GM21529 (cell line): ENCODE measurements around the gene REG4.

Source experiments
- ATAC-seq: cut with Tn5 transposase; IDR thresholded peaks from one replicate; pipeline ENCODE4 v1.9.1; 2021; ENCODE audit not compliant: unreplicated experiment

REG4 gene

GRCh38 chr1:119781434-119782210, 29.6 kb downstream of the REG4 start:
- ATAC-seq, result no peak

- no peak for ATAC-seq
These were observed 31.3 kb downstream of the REG4 start for GRCh38 chr1:119779869-119780356.

- no peak for ATAC-seq
These were observed 32.2 kb downstream of the REG4 start for GRCh38 chr1:119778886-119779560.

- no peak for ATAC-seq
These were observed 32.9 kb downstream of the REG4 start for GRCh38 chr1:119778359-119778758.

- no peak for ATAC-seq
These were observed 36.3 kb downstream of the REG4 start for GRCh38 chr1:119774746-119775490.

- ATAC-seq, result no peak
These were observed 37.5 kb downstream of the REG4 start for GRCh38 chr1:119773711-119774241.

GRCh38 chr1:119772298-119772697, 39.0 kb downstream of the REG4 start:
- no peak for ATAC-seq

GRCh38 chr1:119771770-119772169, 39.5 kb downstream of the REG4 start:
- no peak for ATAC-seq

GRCh38 chr1:119771016-119771415, 40.2 kb downstream of the REG4 start:
- ATAC-seq, result no peak

- no peak for ATAC-seq
These were observed 42.5 kb downstream of the REG4 start, which contains the start of gene HMGCS2 for GRCh38 chr1:119768778-119769177. HMGCS2 (minus strand) TSS chr1:119768905; CDS start chr1:119768844, 61 bp downstream.

GRCh38 chr1:119767486-119767885, 43.8 kb downstream of the REG4 start:
- no peak for ATAC-seq

- no peak for ATAC-seq
These were observed 44.9 kb downstream of the REG4 start for GRCh38 chr1:119766374-119766794.

- no peak for ATAC-seq
These were observed 47.0 kb downstream of the REG4 start for GRCh38 chr1:119764220-119764619.

- no peak for ATAC-seq
These were observed 48.3 kb downstream of the REG4 start for GRCh38 chr1:119762953-119763352.

GRCh38 chr1:119762409-119762808, 48.9 kb downstream of the REG4 start:
- no peak for ATAC-seq

- ATAC-seq, result no peak
These were observed 52.7 kb downstream of the REG4 start for GRCh38 chr1:119758584-119758983.

- no peak for ATAC-seq
These were observed 58.7 kb downstream of the REG4 start for GRCh38 chr1:119752592-119752991.

- ATAC-seq, result no peak
These were observed 63.2 kb downstream of the REG4 start for GRCh38 chr1:119748040-119748439.

GRCh38 chr1:119747451-119747850, 63.8 kb downstream of the REG4 start:
- ATAC-seq, result no peak

GRCh38 chr1:119745034-119745433, 66.2 kb downstream of the REG4 start:
- no peak for ATAC-seq

- no peak for ATAC-seq
These were observed 66.7 kb downstream of the REG4 start for GRCh38 chr1:119744598-119744942.
